Measurements from ENCODE around the gene RALGAPA2.
A peak's percentile ranks its signal among the peaks of the same experiment; 100 is the strongest.

Gene RALGAPA2

DNA sequence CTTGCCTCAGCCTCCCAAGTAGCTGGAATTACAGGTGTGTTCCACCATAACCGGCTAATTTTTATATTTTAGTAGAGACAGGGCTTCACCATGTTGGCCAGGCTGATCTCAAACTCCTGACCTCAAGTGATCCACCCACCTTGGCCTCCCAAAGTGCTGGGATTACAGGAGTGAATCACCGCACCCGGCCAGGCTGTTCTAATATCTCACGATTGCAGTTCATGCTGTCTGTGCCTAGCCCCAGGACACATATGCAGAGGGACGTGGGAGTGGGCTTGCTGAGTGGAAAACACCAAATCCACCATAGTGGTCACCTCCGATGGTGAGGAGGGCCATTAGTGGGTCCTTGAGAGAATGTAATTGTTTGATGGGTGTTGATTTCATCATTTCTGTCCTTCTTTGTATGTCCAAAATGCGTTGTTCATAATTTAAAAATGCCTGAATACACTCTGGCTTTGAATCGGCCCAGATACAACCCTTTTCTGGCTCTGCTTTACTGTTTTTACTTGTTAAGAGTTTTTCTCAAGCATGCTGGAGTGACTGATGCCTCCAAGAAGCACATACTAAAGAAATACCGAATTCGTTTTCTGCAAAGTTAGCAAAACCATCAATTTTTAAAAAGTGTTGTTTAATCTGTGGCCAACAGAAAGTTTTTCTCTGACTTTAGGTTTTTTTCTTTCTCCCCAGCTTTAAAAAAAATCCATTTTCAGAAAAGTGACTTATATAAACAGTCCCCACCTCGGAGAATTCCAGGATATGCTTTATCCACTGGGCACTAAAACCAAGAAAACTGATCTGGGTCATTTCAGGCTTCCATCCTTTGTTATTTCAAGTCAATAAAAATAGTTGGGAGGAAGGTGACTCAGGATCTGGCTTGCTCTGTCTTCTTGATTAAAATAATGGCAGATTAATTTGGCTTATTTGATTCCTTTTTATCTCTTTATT, 18.8 kb upstream of the RALGAPA2 start:
- Histone ChIP-seq H3K9me3 (ENCODE audit: insufficient read depth, low read depth, low read length) (no peaks in the 10 kb centered on the region), H3K4me2 (ENCODE audit: low read depth, low read length, poor library complexity, severe bottlenecking) (no peak overlapping the region), H3K36me3 (ENCODE audit: insufficient read depth, low read length) (no peaks in the 10 kb centered on the region), H3K9me2 (replicated peaks; ENCODE audit: low read depth, low read length) (no peaks in the 10 kb centered on the region), H4K20me1 (ENCODE audit: insufficient read depth, low read length, poor library complexity, severe bottlenecking) (no peaks in the 10 kb centered on the region), H3K27me3 (ENCODE audit: insufficient read depth, low read length, poor library complexity, severe bottlenecking) (no peaks in the 10 kb centered on the region), H3F3A (ENCODE audit: low read depth) (no peaks in the 10 kb centered on the region; the same call in 1 of the 2 replicates), H3K9ac (ENCODE audit: low read depth, low read length, poor library complexity, severe bottlenecking) (no peak overlapping the region), H3K79me2 (ENCODE audit: insufficient read depth, low read length) (no peaks in the 10 kb centered on the region), H3K4me1 (ENCODE audit: insufficient read depth, low read length, poor library complexity, severe bottlenecking) (peaks cover 25% of the 10 kb centered on the region), H2AFZ (ENCODE audit: low read length) (no peak overlapping the region), H3K4me3 (ENCODE audit: low read length, poor library complexity, severe bottlenecking) (no peak overlapping the region)
- TF ChIP-seq EZH2phosphoT487 (IDR thresholded peaks at IDR 0.05; ENCODE audit: borderline replicate concordance), result no peak
- TF ChIP-seq, protein P1, sequence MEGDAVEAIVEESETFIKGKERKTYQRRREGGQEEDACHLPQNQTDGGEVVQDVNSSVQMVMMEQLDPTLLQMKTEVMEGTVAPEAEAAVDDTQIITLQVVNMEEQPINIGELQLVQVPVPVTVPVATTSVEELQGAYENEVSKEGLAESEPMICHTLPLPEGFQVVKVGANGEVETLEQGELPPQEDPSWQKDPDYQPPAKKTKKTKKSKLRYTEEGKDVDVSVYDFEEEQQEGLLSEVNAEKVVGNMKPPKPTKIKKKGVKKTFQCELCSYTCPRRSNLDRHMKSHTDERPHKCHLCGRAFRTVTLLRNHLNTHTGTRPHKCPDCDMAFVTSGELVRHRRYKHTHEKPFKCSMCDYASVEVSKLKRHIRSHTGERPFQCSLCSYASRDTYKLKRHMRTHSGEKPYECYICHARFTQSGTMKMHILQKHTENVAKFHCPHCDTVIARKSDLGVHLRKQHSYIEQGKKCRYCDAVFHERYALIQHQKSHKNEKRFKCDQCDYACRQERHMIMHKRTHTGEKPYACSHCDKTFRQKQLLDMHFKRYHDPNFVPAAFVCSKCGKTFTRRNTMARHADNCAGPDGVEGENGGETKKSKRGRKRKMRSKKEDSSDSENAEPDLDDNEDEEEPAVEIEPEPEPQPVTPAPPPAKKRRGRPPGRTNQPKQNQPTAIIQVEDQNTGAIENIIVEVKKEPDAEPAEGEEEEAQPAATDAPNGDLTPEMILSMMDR (conservative IDR thresholded peaks at IDR 0.05; ENCODE audit: low read length), result no peak

DNA sequence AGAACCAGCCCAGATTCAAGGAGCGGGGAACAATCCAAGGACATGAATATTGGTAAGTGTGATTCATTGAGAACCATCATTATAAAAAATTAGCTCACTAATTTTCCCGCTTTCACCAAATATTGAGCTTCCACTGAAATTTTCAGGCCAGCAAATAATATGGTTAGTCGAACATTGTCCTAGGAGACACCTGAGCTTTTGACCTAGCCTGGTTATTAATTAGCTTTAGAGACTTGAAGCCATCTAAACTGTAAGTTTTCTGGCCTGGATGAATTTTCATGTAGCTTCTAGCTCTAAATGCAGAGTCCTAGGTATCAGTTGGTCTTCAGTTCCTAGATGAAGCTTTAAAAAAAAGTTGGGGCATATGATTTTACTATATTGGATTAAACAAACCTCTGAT, 17.1 kb upstream of the RALGAPA2 start:
- Histone ChIP-seq H3K4me2 (ENCODE audit: low read depth, low read length, poor library complexity, severe bottlenecking) (no peak overlapping the region), H3K27me3 (ENCODE audit: insufficient read depth, low read length, poor library complexity, severe bottlenecking) (no peaks in the 10 kb centered on the region), H3K36me3 (ENCODE audit: insufficient read depth, low read length) (no peaks in the 10 kb centered on the region), H3K9me2 (replicated peaks; ENCODE audit: low read depth, low read length) (no peaks in the 10 kb centered on the region), H4K20me1 (ENCODE audit: insufficient read depth, low read length, poor library complexity, severe bottlenecking) (no peaks in the 10 kb centered on the region), H3K4me3 (ENCODE audit: low read length, poor library complexity, severe bottlenecking) (no peak overlapping the region), H3F3A (ENCODE audit: low read depth) (no peaks in the 10 kb centered on the region; the same call in 1 of the 2 replicates), H3K79me2 (ENCODE audit: insufficient read depth, low read length) (no peaks in the 10 kb centered on the region), H3K9me3 (ENCODE audit: insufficient read depth, low read depth, low read length) (no peaks in the 10 kb centered on the region), H2AFZ (ENCODE audit: low read length) (no peak overlapping the region), H3K9ac (ENCODE audit: low read depth, low read length, poor library complexity, severe bottlenecking) (no peak overlapping the region), H3K4me1 (ENCODE audit: insufficient read depth, low read length, poor library complexity, severe bottlenecking) (peaks cover 19% of the 10 kb centered on the region)
- TF ChIP-seq EZH2phosphoT487 (IDR thresholded peaks at IDR 0.05; ENCODE audit: borderline replicate concordance), result no peak
- TF ChIP-seq, protein P1 (conservative IDR thresholded peaks at IDR 0.05; ENCODE audit: low read length), result no peak

DNA sequence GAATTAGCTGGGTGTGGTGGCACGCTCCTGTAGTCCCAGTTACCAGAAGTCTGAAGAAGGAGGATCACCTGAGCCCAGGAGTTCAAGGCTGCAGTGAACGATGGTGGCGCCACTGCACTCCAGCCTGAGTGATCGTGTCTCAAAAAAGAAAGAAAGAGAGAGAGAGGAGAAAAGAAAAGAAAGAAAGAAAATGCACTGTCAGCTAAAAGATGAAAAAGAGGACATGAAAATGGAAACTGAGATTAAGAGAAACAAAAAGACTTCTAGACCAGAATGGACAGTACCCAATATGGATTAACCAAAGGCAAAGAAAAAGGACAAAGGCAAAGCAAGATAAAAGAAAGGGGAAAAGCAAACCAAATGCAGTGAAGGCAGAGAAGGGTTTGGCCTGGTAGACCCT, 9.0 kb upstream of the RALGAPA2 start:
- Histone ChIP-seq H4K20me1 (ENCODE audit: insufficient read depth, low read length, poor library complexity, severe bottlenecking) (no peaks in the 10 kb centered on the region), H3K79me2 (ENCODE audit: insufficient read depth, low read length) (no peaks in the 10 kb centered on the region), H2AFZ (ENCODE audit: low read length) (0 out of 2 replicates have a peak overlapping the region, but pooled peaks have one; percentile 3), H3K9ac (ENCODE audit: low read depth, low read length, poor library complexity, severe bottlenecking) (no peak overlapping the region), H3F3A (ENCODE audit: low read depth) (no peaks in the 10 kb centered on the region), H3K4me2 (ENCODE audit: low read depth, low read length, poor library complexity, severe bottlenecking) (no peak overlapping the region), H3K4me1 (ENCODE audit: insufficient read depth, low read length, poor library complexity, severe bottlenecking) (no peaks in the 10 kb centered on the region), H3K9me2 (replicated peaks; ENCODE audit: low read depth, low read length) (no peaks in the 10 kb centered on the region), H3K9me3 (ENCODE audit: insufficient read depth, low read depth, low read length) (no peaks in the 10 kb centered on the region), H3K4me3 (ENCODE audit: low read length, poor library complexity, severe bottlenecking) (no peak overlapping the region), H3K36me3 (ENCODE audit: insufficient read depth, low read length) (no peaks in the 10 kb centered on the region), H3K27me3 (ENCODE audit: insufficient read depth, low read length, poor library complexity, severe bottlenecking) (no peaks in the 10 kb centered on the region)
- no peak for TF ChIP-seq EZH2phosphoT487 (IDR thresholded peaks at IDR 0.05; ENCODE audit: borderline replicate concordance)
- TF ChIP-seq, protein P1 (conservative IDR thresholded peaks at IDR 0.05; ENCODE audit: low read length), result peak; percentile 21; the same call in 1 of the 2 replicates
